ENCODE data around the gene SOAT2.

The SOAT2 gene

GRCh38 chr12:53064613-53065436 lies 38.5 kb upstream of the SOAT2 start:
- DNase-seq (ENCODE audit: low read depth) = no peak

DNA sequence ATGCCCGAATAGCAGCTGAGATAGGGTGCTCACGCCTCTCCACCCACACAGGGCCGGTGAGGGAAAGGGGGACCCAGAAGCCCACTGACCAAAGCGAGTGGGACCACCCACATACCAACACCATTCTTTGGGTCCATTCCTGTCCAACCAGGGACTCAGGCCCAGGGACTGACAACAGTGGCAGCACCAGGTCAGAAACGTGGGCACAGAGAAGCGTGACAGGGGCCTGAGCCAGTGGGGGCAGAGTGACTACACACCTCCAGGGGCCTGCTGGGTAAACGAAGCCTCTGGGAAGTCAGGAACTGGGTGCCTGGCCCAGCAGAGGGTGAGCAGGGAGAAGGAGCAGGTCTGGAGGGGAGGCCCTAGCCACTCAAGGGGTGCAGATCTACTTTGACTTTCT lies 37.8 kb upstream of the SOAT2 start:
- DNase-seq (ENCODE audit: low read depth) = no peak

DNA sequence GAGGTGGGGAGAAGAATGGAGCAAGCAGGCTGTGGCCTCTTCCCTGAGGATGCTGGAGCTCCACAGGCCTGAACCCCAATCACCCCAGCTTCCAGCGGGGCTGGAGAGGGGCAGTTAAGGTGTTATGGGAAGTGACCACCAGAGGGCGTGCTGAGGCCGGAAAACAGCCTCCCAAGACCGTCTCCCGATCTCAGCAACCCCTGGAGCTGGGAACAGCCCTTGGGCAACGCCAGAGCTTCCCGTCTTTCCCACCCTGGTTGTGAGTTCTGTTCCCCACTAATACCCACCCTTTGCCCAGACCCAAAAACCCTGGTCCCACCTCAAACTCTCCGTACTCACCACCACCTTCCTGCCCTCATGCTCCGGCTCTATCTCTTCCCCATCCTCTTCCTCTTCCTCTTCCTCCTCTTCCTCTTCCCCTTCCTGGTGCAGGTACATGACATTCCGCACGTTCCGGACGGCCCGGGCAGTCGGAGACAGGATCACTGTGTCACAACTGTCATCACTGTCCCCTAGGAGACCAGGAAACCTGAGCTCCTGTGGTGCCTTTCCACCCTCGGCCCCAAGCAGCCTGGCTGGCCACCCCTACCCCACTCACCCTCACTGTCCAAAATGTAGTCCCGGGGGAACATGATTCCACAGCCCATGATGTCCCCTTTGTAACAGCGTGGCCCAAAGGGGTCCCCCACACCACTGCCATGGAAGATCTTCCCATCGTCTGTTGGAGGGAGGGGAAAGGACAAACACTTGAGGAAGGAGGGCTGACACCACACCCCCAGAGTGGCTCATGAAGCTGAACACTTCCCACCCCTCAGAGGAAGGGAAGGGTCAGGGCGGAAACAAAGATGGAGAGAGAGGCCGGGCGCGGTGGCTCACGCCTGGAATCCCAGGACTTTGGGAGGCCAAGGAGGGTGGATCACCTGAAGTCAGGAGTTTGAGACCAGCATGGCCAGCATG lies 37.0 kb upstream of the SOAT2 start:
- DNase-seq (ENCODE audit: low read depth) = peak; percentile 72

GRCh38 chr12:53067074-53067992 lies 36.0 kb upstream of the SOAT2 start:
- DNase-seq (ENCODE audit: low read depth) = no peak

GRCh38 chr12:53067993-53068770 lies 35.1 kb upstream of the SOAT2 start:
- no peak for DNase-seq (ENCODE audit: low read depth)

- no peak for DNase-seq (ENCODE audit: low read depth)
Observed at GRCh38 chr12:53068811-53069585, 34.3 kb upstream of the SOAT2 start.

GRCh38 chr12:53069621-53070410 lies 33.5 kb upstream of the SOAT2 start:
- DNase-seq (ENCODE audit: low read depth) = no peak

DNA sequence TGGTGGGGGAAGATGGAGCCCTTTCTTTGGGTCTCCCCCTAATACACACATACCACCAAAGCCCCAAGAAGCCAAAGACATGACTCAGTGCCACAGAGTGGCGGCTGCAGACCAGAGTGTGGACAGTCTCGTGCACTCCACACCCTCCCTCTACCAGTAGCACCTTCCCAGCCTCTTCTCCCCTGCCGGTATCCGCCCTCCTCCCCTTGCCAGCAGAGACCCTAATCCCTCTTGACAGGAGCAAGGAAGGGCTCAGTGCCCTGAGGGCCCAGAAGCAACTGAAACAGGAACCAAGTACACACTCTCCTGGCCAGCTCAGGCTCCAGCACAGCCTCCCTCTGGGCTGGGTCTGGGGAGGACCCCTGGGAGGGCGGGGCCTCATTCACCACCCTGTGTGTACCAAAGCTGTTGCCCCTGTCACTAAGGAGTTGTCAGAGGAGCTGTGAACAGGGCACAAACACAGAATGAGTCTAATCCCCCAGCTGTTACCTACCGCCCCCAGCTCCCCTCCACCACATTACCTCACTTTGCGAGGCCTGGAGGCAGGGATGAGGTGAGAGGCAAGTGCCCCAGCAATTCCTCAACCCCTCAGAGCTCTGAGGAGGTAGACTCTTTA lies 32.3 kb upstream of the SOAT2 start:
- DNase-seq (ENCODE audit: low read depth) = no peak

DNA sequence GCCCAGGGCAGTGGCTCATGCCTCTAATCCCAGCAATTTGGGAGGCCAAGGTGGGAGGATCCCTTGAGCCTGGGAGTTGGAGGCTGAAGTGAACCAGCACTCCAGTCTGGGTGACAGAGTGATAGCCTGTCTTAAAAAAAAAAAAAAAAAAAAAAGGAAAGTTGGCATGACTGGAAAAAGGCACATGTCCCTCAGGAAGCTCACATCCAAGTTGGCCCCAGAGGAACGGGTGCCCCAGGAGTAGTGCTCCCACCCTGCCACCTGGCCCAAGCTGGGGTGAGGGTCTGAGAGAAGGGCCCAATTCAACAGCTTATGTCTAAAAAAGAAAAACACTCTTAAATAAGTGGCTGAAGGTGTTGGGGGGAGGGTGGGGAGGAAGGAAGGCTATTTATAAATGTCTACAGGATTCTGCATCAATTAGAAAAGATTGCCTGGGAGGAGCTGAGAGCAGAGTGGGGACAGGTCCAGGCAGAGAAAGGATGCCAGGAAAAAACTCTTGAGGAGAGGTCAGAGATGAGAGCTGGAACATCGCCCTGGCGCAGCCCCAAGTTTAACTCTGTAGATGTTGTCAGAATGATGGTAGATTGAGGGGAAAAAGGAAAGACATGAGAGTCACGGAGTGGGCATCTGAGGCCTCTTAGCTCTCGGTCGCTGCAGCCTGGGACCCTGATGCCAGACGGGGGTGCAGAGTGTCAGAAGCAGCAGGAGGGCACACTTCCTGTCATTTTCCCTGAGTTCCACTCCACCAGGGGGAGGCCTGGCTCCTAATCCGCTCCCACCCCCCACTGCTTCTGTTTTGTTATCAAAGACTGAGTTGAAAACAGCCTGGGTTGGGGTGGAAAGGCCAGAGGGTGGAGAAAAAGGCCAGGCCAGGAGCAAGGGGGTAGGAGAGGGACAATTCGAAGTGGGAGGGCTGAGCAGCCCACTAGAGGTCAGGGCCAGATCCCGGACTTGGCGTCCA lies 31.4 kb upstream of the SOAT2 start:
- no peak for DNase-seq (ENCODE audit: low read depth)

DNA sequence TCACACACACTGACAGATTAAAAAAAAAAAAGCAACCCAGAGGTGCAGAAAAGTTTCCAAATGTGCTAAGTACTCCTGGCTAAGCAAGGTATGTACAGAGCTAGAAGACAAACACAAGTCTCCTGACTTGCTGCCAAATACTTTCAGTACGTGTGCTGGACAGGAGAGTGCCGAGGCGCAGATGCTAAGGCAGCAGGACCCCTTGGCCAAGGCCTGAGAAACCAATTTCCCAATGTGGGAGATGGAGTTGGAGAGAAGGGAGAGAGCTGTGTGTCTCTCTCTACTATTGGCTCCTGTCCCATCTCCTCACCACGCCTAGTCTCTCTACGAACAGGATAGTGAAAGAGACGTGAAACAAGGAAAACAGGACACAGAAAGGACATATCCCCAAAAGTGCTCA lies 29.4 kb upstream of the SOAT2 start:
- DNase-seq (ENCODE audit: low read depth) = no peak

DNA sequence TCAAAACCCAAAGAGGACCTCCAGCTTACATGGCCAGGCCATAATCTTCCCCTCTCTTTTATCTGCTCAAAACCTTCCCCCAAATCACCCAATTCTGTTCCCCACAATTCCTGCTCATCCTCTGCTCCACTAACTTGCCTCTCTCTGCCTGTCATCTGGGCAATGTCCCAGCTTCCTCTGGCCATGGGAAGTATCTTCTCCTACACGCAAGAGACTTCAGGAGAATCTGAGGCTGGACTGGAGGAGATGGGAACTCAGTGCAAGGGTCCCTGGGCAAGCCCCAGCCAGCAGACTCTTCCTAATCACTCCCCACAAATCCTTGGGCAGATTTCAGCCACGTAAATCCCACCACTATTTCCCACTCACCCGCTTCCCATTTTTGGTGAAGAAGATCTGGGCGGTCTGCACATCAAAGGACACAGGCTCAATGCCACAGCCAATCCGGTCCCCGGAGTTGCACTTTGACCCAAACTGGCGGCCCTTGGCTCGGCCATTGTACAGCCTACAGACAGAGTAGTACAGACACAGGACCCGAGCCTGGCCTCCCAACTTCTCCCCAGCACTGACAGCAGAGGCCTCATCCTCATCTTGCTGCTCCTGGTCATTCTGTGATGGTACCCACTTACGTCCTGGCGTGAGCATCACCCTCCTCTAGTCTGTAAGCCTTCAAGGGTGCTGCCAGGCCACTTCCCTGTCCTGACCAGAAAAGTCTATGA lies 28.8 kb upstream of the SOAT2 start:
- DNase-seq (ENCODE audit: low read depth) = no peak

DNA sequence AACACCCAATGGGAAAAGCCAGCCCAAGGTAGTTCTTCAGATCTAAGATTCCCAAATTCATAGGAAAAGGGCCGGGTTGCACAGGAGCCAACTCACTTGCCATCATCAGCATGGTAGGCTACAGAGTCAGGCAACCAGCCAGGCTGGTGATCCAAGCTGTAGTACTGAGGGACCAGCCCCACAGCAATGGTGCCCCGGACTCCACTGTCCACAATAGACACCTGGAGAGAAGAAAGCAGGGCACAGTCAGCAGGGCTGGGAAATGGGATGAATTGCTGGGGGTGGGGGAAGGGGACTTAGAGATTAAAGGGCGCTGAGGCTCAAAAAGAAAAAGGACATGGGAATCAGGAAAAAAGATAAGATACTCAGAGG lies 28.3 kb upstream of the SOAT2 start:
- DNase-seq (ENCODE audit: low read depth) = no peak

- DNase-seq (ENCODE audit: low read depth) = no peak
Observed at GRCh38 chr12:53076461-53076860, 26.8 kb upstream of the SOAT2 start.

GRCh38 chr12:53077030-53077429 lies 26.3 kb upstream of the SOAT2 start:
- DNase-seq (ENCODE audit: low read depth) = no peak

- DNase-seq (ENCODE audit: low read depth) = no peak
Observed at GRCh38 chr12:53078425-53079225, 24.7 kb upstream of the SOAT2 start.
